ENCODE measurements around the gene HMGB3. TPM values are rescaled to one million over a fixed set of nuclear protein-coding genes. Genes with fewer than 3 reads are reported as not detected.

Gene HMGB3
- total and polyA plus RNA-seq, 9 donors, result 28.2 to 85.4 (median 65.9) TPM

- H3K4me3 ChIP-seq (ENCODE audit: low read length), result no peak overlapping the region
- no peaks in the 10 kb centered on the region for H3K9me3 ChIP-seq (replicated peaks; ENCODE audit: control insufficient read depth, low read depth, low read length)
- H3K27me3 ChIP-seq (ENCODE audit: control insufficient read depth, insufficient read depth, low read length), result no peaks in the 10 kb centered on the region
- H3K36me3 ChIP-seq (ENCODE audit: control insufficient read depth, insufficient read depth, low read length), result no peaks in the 10 kb centered on the region
- H3K27ac ChIP-seq (ENCODE audit: low read length), result no peak overlapping the region
- H3K4me1 ChIP-seq (ENCODE audit: control insufficient read depth, insufficient read depth, low read length), result no peaks in the 10 kb centered on the region
- DNase-seq, result no peak
Observed at GRCh38 chrX:151030845-151031244, 47.7 kb downstream of the HMGB3 start.

GRCh38 chrX:151031391-151031975, 48.3 kb downstream of the HMGB3 start:
- H3K36me3 ChIP-seq (ENCODE audit: control insufficient read depth, insufficient read depth, low read length), result no peaks in the 10 kb centered on the region
- no peak overlapping the region for H3K27ac ChIP-seq (ENCODE audit: low read length)
- H3K4me3 ChIP-seq (ENCODE audit: low read length), result no peak overlapping the region
- H3K9me3 ChIP-seq (replicated peaks; ENCODE audit: control insufficient read depth, low read depth, low read length), result no peaks in the 10 kb centered on the region
- H3K27me3 ChIP-seq (ENCODE audit: control insufficient read depth, insufficient read depth, low read length), result no peaks in the 10 kb centered on the region
- DNase-seq, result no peak
- no peaks in the 10 kb centered on the region for H3K4me1 ChIP-seq (ENCODE audit: control insufficient read depth, insufficient read depth, low read length)
- 73% methylated on average over 7 of the region's 7 CpGs for WGBS (ENCODE audit: insufficient coverage)

- H3K4me3 ChIP-seq (ENCODE audit: low read length), result no peak overlapping the region
- no peaks in the 10 kb centered on the region for H3K36me3 ChIP-seq (ENCODE audit: control insufficient read depth, insufficient read depth, low read length)
- H3K27me3 ChIP-seq (ENCODE audit: control insufficient read depth, insufficient read depth, low read length), result peaks cover 5% of the 10 kb centered on the region
- DNase-seq, result no peak
- H3K4me1 ChIP-seq (ENCODE audit: control insufficient read depth, insufficient read depth, low read length), result no peaks in the 10 kb centered on the region
- WGBS (ENCODE audit: insufficient coverage), result no CpG with 5 or more reads among the region's 2 CpGs
- no peaks in the 10 kb centered on the region for H3K9me3 ChIP-seq (replicated peaks; ENCODE audit: control insufficient read depth, low read depth, low read length)
- no peak overlapping the region for H3K27ac ChIP-seq (ENCODE audit: low read length)
Observed at GRCh38 chrX:151039351-151039750, 56.2 kb downstream of the HMGB3 start.

Other genes starting within 250 kb of the HMGB3 start
- 23.0 TPM for gene CD99L2, start 84.7 kb upstream of the HMGB3 start, total RNA-seq
- 10 to 100 TPM; 35.3 to 48.3 (median 42.1) TPM for gene CD99L2, start 84.7 kb upstream of the HMGB3 start, polyA plus RNA-seq (ENCODE audit: insufficient read depth in 1 of 8, insufficient read length in 8 of 8, low replicate concordance in 1 of 8)
- gene GPR50, start 193.2 kb downstream of the HMGB3 start, total RNA-seq, result not detected
- gene GPR50, start 193.2 kb downstream of the HMGB3 start, polyA plus RNA-seq (ENCODE audit: insufficient read depth in 1 of 8, insufficient read length in 8 of 8, low replicate concordance in 1 of 8), result not detected